Tibial nerve (tissue), 4 donors: ENCODE results near the gene R3HCC1L.

Experiments
- EP300 ChIP-seq, 2 donors: sonication (generic); formaldehyde crosslinking; IDR thresholded peaks; one replicate each; pipeline ENCODE4 v1.6.1; 2017; ENCODE audit warnings: antibody characterized with exemption in 2 of 2, mild to moderate bottlenecking in 1 of 2
- POLR2A ChIP-seq, 2 donors: fragments of 450-650 bp; IDR thresholded peaks; one replicate each; pipeline ENCODE4 v1.6.1; 2017; ENCODE audit warnings: antibody characterized with exemption in 2 of 2, mild to moderate bottlenecking in 2 of 2, moderate library complexity in 2 of 2
- TF ChIP-seq, protein P1 (sequence below), 5 experiments: fragments of 200-600 bp in 3 of 5; fragments of 450-650 bp in 2 of 5; sonication (generic) in 3 of 5; IDR thresholded peaks; one replicate each; pipeline ENCODE4 v1.5.1; 2016 to 2019; ENCODE audit warnings: antibody characterized with exemption in 5 of 5, mild to moderate bottlenecking in 3 of 5, moderate library complexity in 2 of 5

DNA sequence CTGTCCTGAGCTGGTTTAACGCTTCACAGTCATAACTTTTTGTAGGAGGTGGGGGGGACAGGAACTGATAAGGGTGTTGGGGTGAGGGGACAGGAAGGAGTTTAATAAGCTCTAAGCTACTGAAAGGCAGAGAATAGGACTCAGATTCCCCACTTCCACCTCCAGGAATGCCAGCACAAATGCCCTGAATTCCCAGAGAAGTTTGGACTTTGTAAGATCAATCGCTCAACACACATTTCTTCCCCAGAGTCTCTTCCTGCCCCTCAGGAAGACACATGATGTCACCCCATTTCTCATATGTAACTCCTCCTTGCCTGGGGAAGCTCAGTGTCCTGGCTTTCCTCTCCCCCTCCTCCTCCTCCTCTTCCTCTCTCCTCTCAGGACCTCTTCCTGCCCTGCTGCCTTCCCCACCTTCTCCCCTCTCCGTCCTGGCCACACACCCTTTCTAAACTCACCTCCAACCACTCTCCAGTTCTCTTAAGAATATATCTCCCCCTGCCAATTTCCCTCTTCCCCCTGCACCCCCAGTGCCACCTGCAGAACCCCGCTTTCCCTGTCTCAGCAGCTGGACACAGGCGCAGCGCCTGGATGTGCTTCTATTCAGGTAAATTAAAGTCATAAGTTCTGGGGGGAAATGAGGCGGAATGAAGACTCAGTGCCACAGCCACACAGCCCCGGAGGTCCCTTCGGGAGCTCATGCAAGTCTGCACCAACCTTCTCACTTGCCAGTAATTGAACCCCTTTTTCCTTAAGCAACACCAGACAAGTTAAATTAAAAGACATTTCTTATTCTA, 138.8 kb downstream of the R3HCC1L start:
- no peak for TF ChIP-seq POLR2A (IDR thresholded peaks at IDR 0.05)
- TF ChIP-seq, protein P1, sequence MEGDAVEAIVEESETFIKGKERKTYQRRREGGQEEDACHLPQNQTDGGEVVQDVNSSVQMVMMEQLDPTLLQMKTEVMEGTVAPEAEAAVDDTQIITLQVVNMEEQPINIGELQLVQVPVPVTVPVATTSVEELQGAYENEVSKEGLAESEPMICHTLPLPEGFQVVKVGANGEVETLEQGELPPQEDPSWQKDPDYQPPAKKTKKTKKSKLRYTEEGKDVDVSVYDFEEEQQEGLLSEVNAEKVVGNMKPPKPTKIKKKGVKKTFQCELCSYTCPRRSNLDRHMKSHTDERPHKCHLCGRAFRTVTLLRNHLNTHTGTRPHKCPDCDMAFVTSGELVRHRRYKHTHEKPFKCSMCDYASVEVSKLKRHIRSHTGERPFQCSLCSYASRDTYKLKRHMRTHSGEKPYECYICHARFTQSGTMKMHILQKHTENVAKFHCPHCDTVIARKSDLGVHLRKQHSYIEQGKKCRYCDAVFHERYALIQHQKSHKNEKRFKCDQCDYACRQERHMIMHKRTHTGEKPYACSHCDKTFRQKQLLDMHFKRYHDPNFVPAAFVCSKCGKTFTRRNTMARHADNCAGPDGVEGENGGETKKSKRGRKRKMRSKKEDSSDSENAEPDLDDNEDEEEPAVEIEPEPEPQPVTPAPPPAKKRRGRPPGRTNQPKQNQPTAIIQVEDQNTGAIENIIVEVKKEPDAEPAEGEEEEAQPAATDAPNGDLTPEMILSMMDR (IDR thresholded peaks at IDR 0.05), result no peak
- no peak for TF ChIP-seq EP300 (IDR thresholded peaks at IDR 0.05)
